Measurements from ENCODE around the gene PCDHB14.
A peak's percentile ranks its signal among the peaks of the same experiment; 100 is the strongest.
"Not testable (repeated sequence)": the region's sequence is repeated elsewhere in the genome, so short reads cannot be mapped to it uniquely, and the experiment has no call there.

PCDHB14 gene

DNA sequence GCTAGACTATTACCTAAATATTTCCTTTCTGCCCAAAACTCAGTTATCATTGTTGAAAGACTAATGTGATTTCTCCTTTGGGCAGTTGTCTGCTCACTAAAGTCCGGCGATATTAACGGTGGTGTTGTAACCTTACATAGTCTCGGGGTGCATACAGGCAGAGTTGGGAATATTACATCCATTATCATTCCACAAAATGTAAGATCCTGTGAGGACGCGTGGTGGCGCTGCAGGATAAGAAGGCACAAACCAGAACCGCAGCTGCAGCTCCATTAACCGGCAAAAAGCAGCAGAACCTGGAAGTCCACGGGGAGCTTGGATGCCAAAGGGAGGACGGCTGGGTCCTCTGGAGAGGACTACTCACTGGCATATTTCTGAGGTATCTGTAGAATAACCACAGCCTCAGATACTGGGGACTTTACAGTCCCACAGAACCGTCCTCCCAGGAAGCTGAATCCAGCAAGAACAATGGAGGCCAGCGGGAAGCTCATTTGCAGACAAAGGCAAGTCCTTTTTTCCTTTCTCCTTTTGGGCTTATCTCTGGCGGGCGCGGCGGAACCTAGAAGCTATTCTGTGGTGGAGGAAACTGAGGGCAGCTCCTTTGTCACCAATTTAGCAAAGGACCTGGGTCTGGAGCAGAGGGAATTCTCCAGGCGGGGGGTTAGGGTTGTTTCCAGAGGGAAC, 9.3 kb upstream of the PCDHB14 start, which contains the start of gene PCDHB13:
Gene PCDHB13, plus strand, starts transcription at position 264 of the 684 bp plus-strand sequence. Its CDS starts 205 bp downstream, at position 469.
- not testable (repeated sequence) for H3K9me3 ChIP-seq (replicated peaks; ENCODE audit: low read length); H3K9ac ChIP-seq (ENCODE audit: low read depth, low read length); H3K36me3 ChIP-seq (ENCODE audit: insufficient read depth, low read length); H3K27me3 ChIP-seq (ENCODE audit: control insufficient read depth, insufficient read depth, low read length); H3K4me1 ChIP-seq (ENCODE audit: control insufficient read depth, insufficient read depth, low read length); H3K4me2 ChIP-seq (ENCODE audit: low read length)
- H3K4me3 ChIP-seq (ENCODE audit: low read length), result peak within 1 kb of the TSS; percentile 42

DNA sequence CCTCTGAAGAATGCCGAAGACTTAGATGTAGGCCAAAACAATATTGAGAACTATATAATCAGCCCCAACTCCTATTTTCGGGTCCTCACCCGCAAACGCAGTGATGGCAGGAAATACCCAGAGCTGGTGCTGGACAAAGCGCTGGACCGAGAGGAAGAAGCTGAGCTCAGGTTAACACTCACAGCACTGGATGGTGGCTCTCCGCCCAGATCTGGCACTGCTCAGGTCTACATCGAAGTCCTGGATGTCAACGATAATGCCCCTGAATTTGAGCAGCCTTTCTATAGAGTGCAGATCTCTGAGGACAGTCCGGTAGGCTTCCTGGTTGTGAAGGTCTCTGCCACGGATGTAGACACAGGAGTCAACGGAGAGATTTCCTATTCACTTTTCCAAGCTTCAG, 8.6 kb upstream of the PCDHB14 start:
- H3K36me3 ChIP-seq (ENCODE audit: insufficient read depth, low read length); H3K4me2 ChIP-seq (ENCODE audit: low read length); H3K9ac ChIP-seq (ENCODE audit: low read depth, low read length); H3K4me1 ChIP-seq (ENCODE audit: control insufficient read depth, insufficient read depth, low read length); H3K9me3 ChIP-seq (replicated peaks; ENCODE audit: low read length); H3K27me3 ChIP-seq (ENCODE audit: control insufficient read depth, insufficient read depth, low read length); H3K4me3 ChIP-seq (ENCODE audit: low read length): not testable (repeated sequence)

DNA sequence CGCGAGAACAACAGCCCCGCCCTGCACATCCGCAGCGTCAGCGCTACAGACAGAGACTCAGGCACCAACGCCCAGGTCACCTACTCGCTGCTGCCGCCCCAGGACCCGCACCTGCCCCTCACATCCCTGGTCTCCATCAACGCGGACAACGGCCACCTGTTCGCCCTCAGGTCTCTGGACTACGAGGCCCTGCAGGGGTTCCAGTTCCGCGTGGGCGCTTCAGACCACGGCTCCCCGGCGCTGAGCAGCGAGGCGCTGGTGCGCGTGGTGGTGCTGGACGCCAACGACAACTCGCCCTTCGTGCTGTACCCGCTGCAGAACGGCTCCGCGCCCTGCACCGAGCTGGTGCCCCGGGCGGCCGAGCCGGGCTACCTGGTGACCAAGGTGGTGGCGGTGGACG, 7.6 kb upstream of the PCDHB14 start:
- not testable (repeated sequence) for H3K4me1 ChIP-seq (ENCODE audit: control insufficient read depth, insufficient read depth, low read length); H3K9ac ChIP-seq (ENCODE audit: low read depth, low read length); H3K4me2 ChIP-seq (ENCODE audit: low read length); H3K4me3 ChIP-seq (ENCODE audit: low read length); H3K36me3 ChIP-seq (ENCODE audit: insufficient read depth, low read length); H3K9me3 ChIP-seq (replicated peaks; ENCODE audit: low read length); H3K27me3 ChIP-seq (ENCODE audit: control insufficient read depth, insufficient read depth, low read length)

DNA sequence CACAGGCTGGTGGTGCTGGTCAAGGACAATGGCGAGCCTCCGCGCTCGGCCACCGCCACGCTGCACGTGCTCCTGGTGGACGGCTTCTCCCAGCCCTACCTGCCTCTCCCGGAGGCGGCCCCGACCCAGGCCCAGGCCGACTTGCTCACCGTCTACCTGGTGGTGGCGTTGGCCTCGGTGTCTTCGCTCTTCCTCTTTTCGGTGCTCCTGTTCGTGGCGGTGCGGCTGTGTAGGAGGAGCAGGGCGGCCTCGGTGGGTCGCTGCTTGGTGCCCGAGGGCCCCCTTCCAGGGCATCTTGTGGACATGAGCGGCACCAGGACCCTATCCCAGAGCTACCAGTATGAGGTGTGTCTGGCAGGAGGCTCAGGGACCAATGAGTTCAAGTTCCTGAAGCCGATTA, 7.1 kb upstream of the PCDHB14 start:
- H3K36me3 ChIP-seq (ENCODE audit: insufficient read depth, low read length); H3K9ac ChIP-seq (ENCODE audit: low read depth, low read length); H3K4me3 ChIP-seq (ENCODE audit: low read length); H3K4me1 ChIP-seq (ENCODE audit: control insufficient read depth, insufficient read depth, low read length); H3K9me3 ChIP-seq (replicated peaks; ENCODE audit: low read length); H3K4me2 ChIP-seq (ENCODE audit: low read length); H3K27me3 ChIP-seq (ENCODE audit: control insufficient read depth, insufficient read depth, low read length): not testable (repeated sequence)

DNA sequence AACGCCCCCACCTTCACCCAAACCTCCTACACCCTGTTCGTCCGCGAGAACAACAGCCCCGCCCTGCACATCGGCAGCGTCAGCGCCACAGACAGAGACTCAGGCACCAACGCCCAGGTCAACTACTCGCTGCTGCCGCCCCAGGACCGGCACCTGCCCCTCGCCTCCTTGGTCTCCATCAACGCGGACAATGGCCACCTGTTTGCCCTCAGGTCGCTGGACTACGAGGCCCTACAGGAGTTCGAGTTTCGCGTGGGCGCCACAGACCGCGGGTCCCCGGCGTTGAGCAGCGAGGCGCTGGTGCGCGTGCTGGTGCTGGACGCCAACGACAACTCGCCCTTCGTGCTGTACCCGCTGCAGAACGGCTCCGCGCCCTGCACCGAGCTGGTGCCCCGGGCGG, 1.7 kb downstream of the PCDHB14 start:
- not testable (repeated sequence) for H3K4me1 ChIP-seq (ENCODE audit: control insufficient read depth, insufficient read depth, low read length); H3K36me3 ChIP-seq (ENCODE audit: insufficient read depth, low read length); H3K27me3 ChIP-seq (ENCODE audit: control insufficient read depth, insufficient read depth, low read length); H3K9me3 ChIP-seq (replicated peaks; ENCODE audit: low read length); H3K4me2 ChIP-seq (ENCODE audit: low read length); H3K9ac ChIP-seq (ENCODE audit: low read depth, low read length); H3K4me3 ChIP-seq (ENCODE audit: low read length)

DNA sequence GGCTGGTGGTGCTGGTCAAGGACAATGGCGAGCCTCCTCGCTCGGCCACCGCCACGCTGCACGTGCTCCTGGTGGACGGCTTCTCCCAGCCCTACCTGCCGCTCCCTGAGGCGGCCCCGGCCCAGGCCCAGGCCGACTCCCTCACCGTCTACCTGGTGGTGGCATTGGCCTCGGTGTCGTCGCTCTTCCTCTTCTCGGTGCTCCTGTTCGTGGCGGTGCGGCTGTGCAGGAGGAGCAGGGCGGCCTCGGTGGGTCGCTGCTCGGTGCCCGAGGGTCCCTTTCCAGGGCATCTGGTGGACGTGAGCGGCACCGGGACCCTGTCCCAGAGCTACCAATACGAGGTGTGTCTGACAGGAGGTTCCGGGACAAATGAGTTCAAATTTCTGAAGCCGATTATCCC, 2.3 kb downstream of the PCDHB14 start:
- H3K4me2 ChIP-seq (ENCODE audit: low read length); H3K9ac ChIP-seq (ENCODE audit: low read depth, low read length); H3K4me3 ChIP-seq (ENCODE audit: low read length); H3K4me1 ChIP-seq (ENCODE audit: control insufficient read depth, insufficient read depth, low read length); H3K36me3 ChIP-seq (ENCODE audit: insufficient read depth, low read length); H3K9me3 ChIP-seq (replicated peaks; ENCODE audit: low read length); H3K27me3 ChIP-seq (ENCODE audit: control insufficient read depth, insufficient read depth, low read length): not testable (repeated sequence)

DNA sequence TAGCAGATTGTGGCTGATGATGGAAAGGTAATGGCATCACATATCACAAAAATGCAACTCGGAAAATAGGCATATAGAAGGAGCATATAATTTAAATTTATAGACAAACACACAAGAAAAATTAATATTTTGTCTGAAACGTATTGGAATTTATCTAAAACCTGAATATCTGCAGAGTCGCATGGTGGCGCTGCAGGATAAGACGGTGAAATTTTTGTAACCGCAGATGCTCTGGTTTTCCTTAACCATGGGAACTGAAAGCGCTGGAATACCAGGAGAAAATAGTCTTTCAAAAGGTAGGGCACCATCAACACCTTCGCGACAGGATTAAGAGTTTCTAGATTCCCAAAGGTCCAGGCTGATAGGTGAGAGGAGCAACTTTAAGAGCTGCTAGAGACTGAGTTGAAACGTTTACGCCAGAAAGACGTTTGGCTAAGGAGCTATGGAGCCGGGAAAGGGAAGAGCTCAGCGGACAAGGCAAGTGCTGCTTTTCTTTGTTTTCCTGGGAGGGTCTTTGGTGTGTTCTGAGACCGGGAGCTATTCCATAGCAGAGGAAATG, 11.0 kb downstream of the PCDHB14 start:
- peaks cover 15% of the 10 kb centered on the region for H3K9me3 ChIP-seq (replicated peaks; ENCODE audit: low read length)
- no peak overlapping the region for H3K9ac ChIP-seq (ENCODE audit: low read depth, low read length)
- H3K4me3 ChIP-seq (ENCODE audit: low read length), result peak overlapping the region; percentile 61
- H3K27me3 ChIP-seq (ENCODE audit: control insufficient read depth, insufficient read depth, low read length), result peaks cover 4% of the 10 kb centered on the region
- peak overlapping the region; percentile 48 for H3K4me2 ChIP-seq (ENCODE audit: low read length)
- no peaks in the 10 kb centered on the region for H3K36me3 ChIP-seq (ENCODE audit: insufficient read depth, low read length)
- H3K4me1 ChIP-seq (ENCODE audit: control insufficient read depth, insufficient read depth, low read length), result no peaks in the 10 kb centered on the region

DNA sequence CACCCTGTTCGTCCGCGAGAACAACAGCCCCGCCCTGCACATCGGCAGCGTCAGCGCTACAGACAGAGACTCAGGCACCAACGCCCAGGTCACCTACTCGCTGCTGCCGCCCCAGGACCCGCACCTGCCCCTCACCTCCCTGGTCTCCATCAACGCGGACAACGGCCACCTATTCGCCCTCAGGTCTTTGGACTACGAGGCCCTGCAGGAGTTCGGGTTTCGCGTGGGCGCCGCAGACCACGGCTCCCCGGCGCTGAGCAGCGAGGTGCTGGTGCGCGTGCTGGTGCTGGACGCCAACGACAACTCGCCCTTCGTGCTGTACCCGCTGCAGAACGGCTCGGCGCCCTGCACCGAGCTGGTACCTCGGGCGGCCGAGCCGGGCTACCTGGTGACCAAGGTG, 12.8 kb downstream of the PCDHB14 start:
- H3K27me3 ChIP-seq (ENCODE audit: control insufficient read depth, insufficient read depth, low read length); H3K4me3 ChIP-seq (ENCODE audit: low read length): not testable (repeated sequence)
- peaks cover 15% of the 10 kb centered on the region for H3K9me3 ChIP-seq (replicated peaks; ENCODE audit: low read length)

DNA sequence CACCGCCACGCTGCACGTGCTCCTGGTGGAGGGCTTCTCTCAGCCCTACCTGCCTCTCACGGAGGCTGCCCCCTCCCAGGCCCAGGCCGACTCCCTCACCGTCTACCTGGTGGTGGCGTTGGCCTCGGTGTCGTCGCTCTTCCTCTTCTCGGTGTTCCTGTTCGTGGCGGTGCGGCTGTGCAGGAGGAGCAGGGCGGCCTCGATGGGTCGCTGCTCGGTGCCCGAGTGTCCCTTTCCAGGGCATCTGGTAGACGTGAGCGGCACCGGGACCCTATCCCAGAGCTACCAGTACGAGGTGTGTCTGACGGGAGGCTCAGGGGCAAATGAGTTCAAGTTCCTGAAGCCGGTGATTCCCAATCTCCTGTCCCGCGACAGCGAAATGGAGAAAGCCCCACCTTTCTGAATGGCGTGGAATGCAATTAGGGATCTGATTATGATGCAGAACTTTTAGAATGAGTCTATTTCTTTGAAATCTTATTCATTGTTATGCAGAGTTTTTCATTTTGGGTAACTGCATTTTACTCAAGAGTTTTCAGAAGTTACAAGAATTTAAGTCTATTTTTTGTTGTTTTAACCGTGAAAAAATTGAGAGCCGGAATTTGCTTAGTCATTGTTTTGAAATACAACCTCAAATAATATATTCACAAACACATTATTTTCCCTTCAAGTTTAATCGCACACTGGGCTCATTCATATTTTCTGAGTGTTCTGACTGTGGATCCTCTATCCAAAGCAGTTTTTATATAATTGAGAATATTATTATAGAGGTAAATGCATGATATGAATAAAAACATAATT, 13.6 kb downstream of the PCDHB14 start:
- Histone ChIP-seq H3K4me3 (ENCODE audit: low read length) (no peak overlapping the region), H3K4me2 (ENCODE audit: low read length) (no peak overlapping the region), H3K4me1 (ENCODE audit: control insufficient read depth, insufficient read depth, low read length) (no peaks in the 10 kb centered on the region), H3K36me3 (ENCODE audit: insufficient read depth, low read length) (no peaks in the 10 kb centered on the region), H3K27me3 (ENCODE audit: control insufficient read depth, insufficient read depth, low read length) (peaks cover 4% of the 10 kb centered on the region), H3K9ac (ENCODE audit: low read depth, low read length) (no peak overlapping the region), H3K9me3 (replicated peaks; ENCODE audit: low read length) (peaks cover 15% of the 10 kb centered on the region)

More for the DNA sequence above, 12.8 kb downstream of the PCDHB14 start:
- not testable (repeated sequence) for H3K4me1 ChIP-seq (ENCODE audit: control insufficient read depth, insufficient read depth, low read length); H3K9ac ChIP-seq (ENCODE audit: low read depth, low read length); H3K36me3 ChIP-seq (ENCODE audit: insufficient read depth, low read length); H3K4me2 ChIP-seq (ENCODE audit: low read length)

DNA sequence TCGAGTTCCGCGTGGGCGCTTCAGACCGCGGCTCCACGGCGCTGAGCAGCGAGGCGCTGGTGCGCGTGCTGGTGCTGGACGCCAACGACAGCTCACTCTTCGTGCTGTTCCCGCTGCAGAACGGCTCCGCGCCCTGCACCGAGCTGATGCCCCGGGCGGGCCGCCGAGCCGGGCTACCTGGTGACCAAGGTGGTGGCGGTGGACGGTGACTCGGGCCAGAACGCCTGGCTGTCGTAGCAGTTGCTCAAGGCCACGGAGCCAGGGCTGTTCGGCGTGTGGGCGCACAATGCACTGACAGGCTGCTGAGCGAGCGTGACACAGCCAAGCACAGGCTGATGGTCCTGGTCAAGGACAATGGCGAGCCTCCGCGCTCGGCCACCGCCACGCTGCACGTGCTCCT, 18.4 kb downstream of the PCDHB14 start:
- H3K4me2 ChIP-seq (ENCODE audit: low read length), result no peak overlapping the region
- H3K9me3 ChIP-seq (replicated peaks; ENCODE audit: low read length), result peaks cover 14% of the 10 kb centered on the region
- no peaks in the 10 kb centered on the region for H3K27me3 ChIP-seq (ENCODE audit: control insufficient read depth, insufficient read depth, low read length)
- no peaks in the 10 kb centered on the region for H3K36me3 ChIP-seq (ENCODE audit: insufficient read depth, low read length)
- no peak overlapping the region for H3K4me3 ChIP-seq (ENCODE audit: low read length)
- H3K9ac ChIP-seq (ENCODE audit: low read depth, low read length), result no peak overlapping the region
- H3K4me1 ChIP-seq (ENCODE audit: control insufficient read depth, insufficient read depth, low read length), result no peaks in the 10 kb centered on the region

DNA sequence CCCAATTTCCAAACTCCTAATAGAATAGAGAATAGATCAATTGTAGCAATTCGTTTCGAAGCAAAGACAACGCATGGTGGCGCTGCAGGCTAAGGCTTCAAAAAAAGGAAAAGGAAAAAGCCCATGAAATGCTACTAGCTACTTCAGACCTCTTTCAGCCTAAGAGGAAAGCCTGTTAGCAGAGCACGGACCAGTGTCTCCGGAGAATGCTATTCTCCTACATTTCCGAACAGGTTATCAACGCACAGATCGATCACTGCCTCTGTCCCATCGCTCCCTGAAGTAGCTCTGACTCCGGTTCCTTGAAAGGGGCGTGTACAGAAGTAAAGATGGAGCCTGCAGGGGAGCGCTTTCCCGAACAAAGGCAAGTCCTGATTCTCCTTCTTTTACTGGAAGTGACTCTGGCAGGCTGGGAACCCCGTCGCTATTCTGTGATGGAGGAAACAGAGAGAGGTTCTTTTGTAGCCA, 22.1 kb downstream of the PCDHB14 start, which contains the start of gene PCDHB15:
Gene PCDHB15, plus strand, starts transcription at position 146 of the 468 bp plus-strand sequence. Its CDS starts 184 bp downstream, at position 330.
- Histone ChIP-seq H3K36me3 (ENCODE audit: insufficient read depth, low read length) (no peaks in the 10 kb centered on the region), H3K4me3 (ENCODE audit: low read length) (peak within 1 kb of the TSS; percentile 55)

More for the DNA sequence above, 22.1 kb downstream of the PCDHB14 start, which contains the start of gene PCDHB15:
- no peak within 1 kb of the TSS for H3K4me2 ChIP-seq (ENCODE audit: low read length)
- H3K9ac ChIP-seq (ENCODE audit: low read depth, low read length), result no peak within 1 kb of the TSS
- peaks cover 11% of the 10 kb centered on the region for H3K9me3 ChIP-seq (replicated peaks; ENCODE audit: low read length)
- H3K4me1 ChIP-seq (ENCODE audit: control insufficient read depth, insufficient read depth, low read length), result no peaks in the 10 kb centered on the region
- H3K27me3 ChIP-seq (ENCODE audit: control insufficient read depth, insufficient read depth, low read length), result no peaks in the 10 kb centered on the region
